HEK293T (cell line): ENCODE data around the gene RABL6.

Source experiments
- ELF4 ChIP-seq: fragments of 450-650 bp; IDR thresholded peaks from 2 replicates; pipeline ENCODE4 v1.6.1; 2017; ENCODE audit warnings: antibody characterized with exemption
- FOXA1 ChIP-seq: fragments of 450-650 bp; IDR thresholded peaks from 2 replicates; pipeline ENCODE4 v1.6.1; 2016; ENCODE audit warnings: mild to moderate bottlenecking
- FOXM1 ChIP-seq: fragments of 450-650 bp; IDR thresholded peaks from 2 replicates; pipeline ENCODE4 v1.6.1; 2017; ENCODE audit warnings: mild to moderate bottlenecking, borderline replicate concordance
- SP1 ChIP-seq: fragments of 450-650 bp; IDR thresholded peaks from 2 replicates; pipeline ENCODE4 v1.6.1; 2017

GRCh38 chr9:136803551-136804508 lies 3.9 kb upstream of the RABL6 start:
- TF ChIP-seq FOXM1 = no peak
- no peak for TF ChIP-seq ELF4
- TF ChIP-seq FOXA1 = no peak
- TF ChIP-seq SP1 = no peak
